ENCODE data around the gene MPRIP. TPM values are rescaled to one million over a fixed set of nuclear protein-coding genes. Genes with fewer than 3 reads are reported as not detected.

Gene MPRIP
- total RNA-seq, 1 experiment from 2014 or later = 140 TPM

DNA sequence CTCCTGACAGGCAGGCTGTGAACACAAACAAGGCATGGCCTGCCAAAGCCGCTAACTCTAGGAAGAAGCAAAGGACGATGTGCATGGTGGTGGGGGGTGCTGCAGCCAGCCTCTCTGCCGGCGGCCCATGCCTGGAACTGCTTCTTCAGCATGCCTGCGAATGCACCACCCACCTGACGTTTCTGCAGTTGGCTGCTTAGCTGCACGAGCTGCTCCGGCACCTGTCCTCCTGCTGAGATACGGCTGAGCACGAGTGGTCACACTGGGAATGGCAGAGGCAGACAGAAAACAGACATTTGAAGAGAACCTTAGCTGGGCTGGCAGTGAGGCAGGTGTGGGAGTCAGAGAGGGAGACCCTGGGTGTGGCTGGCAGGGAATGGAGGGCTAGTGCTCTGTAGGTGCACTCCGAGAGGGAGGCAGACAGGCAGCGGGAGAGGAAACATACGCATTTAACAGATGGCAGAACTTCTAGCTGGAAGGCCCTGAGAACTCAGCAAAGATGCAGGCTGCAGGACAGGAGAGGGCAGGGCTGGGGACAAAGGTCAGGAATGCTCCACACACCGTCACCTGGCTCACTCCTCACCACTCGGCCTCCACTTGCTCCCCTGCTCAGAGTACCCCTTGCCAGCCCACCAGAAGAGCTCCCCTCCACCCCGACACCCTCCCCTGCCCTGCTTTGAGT lies 189.5 kb downstream of the MPRIP start:
- Mint-ChIP-seq H3K36me3 (peaks cover 43% of the 10 kb centered on the region), H3K9me3 (no peaks in the 10 kb centered on the region), H3K4me3 (no peak overlapping the region), H3K27me3 (ENCODE audit: low read depth) (no peaks in the 10 kb centered on the region), H3K4me1 (peaks cover 15% of the 10 kb centered on the region), H3K27ac (no peak overlapping the region)
- ChIA-PET POLR2A (no interaction called here), CTCF (no interaction called here)
- ATAC-seq (no peak), DNase-seq (ENCODE audit: low spot score) (no peak)
- no peak for TF ChIP-seq GRHL2 (CRISPR knock-in tag; IDR thresholded peaks at IDR 0.05; ENCODE audit: insufficient replicate concordance, severe bottlenecking)
- TF ChIP-seq EMX1 (CRISPR knock-in tag; IDR thresholded peaks at IDR 0.05) = no peak

DNA sequence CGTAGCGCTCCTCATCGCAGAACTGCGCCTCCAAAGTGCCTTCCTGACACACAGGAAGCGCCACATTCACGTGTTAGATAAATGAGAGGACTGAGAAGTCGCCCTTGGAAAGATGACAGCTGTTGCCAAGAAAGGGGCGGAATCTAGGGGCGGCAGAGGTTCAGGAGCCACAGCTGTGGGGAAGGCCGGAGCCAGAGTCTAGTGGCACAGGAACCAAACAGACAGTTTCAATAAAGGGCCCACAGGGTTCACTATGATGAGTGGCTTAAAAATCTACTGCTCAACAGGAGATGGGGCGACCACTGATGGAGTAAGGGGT lies 190.0 kb downstream of the MPRIP start:
- Mint-ChIP-seq H3K36me3 (peaks cover 40% of the 10 kb centered on the region), H3K27ac (no peak overlapping the region), H3K4me3 (no peak overlapping the region), H3K4me1 (peaks cover 15% of the 10 kb centered on the region), H3K27me3 (ENCODE audit: low read depth) (no peaks in the 10 kb centered on the region), H3K9me3 (no peaks in the 10 kb centered on the region)
- ChIA-PET POLR2A (no interaction called here), CTCF (no interaction called here)
- no peak for TF ChIP-seq ZNF671 (CRISPR knock-in tag; IDR thresholded peaks at IDR 0.05)
- no peak for TF ChIP-seq FOXK1 (CRISPR knock-in tag; IDR thresholded peaks at IDR 0.05)
- no peak for TF ChIP-seq ZNF396 (CRISPR knock-in tag; IDR thresholded peaks at IDR 0.05; ENCODE audit: borderline replicate concordance)
- TF ChIP-seq, protein P1, sequence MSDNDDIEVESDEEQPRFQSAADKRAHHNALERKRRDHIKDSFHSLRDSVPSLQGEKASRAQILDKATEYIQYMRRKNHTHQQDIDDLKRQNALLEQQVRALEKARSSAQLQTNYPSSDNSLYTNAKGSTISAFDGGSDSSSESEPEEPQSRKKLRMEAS (CRISPR knock-in tag; IDR thresholded peaks at IDR 0.05) = no peak
- no peak for TF ChIP-seq IRF2 (CRISPR knock-in tag; IDR thresholded peaks at IDR 0.05; ENCODE audit: borderline replicate concordance, low read depth)
- TF ChIP-seq, protein P2, sequence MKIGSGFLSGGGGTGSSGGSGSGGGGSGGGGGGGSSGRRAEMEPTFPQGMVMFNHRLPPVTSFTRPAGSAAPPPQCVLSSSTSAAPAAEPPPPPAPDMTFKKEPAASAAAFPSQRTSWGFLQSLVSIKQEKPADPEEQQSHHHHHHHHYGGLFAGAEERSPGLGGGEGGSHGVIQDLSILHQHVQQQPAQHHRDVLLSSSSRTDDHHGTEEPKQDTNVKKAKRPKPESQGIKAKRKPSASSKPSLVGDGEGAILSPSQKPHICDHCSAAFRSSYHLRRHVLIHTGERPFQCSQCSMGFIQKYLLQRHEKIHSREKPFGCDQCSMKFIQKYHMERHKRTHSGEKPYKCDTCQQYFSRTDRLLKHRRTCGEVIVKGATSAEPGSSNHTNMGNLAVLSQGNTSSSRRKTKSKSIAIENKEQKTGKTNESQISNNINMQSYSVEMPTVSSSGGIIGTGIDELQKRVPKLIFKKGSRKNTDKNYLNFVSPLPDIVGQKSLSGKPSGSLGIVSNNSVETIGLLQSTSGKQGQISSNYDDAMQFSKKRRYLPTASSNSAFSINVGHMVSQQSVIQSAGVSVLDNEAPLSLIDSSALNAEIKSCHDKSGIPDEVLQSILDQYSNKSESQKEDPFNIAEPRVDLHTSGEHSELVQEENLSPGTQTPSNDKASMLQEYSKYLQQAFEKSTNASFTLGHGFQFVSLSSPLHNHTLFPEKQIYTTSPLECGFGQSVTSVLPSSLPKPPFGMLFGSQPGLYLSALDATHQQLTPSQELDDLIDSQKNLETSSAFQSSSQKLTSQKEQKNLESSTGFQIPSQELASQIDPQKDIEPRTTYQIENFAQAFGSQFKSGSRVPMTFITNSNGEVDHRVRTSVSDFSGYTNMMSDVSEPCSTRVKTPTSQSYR (CRISPR knock-in tag; IDR thresholded peaks at IDR 0.05) = no peak
- TF ChIP-seq, protein P3, sequence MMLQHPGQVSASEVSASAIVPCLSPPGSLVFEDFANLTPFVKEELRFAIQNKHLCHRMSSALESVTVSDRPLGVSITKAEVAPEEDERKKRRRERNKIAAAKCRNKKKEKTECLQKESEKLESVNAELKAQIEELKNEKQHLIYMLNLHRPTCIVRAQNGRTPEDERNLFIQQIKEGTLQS (CRISPR knock-in tag; conservative IDR thresholded peaks at IDR 0.05) = no peak
- TF ChIP-seq HMGA2 (CRISPR knock-in tag; IDR thresholded peaks at IDR 0.05) = no peak
- no peak for TF ChIP-seq NR1H2 (CRISPR knock-in tag; IDR thresholded peaks at IDR 0.05)
- ATAC-seq (no peak), DNase-seq (ENCODE audit: low spot score) (no peak)

DNA sequence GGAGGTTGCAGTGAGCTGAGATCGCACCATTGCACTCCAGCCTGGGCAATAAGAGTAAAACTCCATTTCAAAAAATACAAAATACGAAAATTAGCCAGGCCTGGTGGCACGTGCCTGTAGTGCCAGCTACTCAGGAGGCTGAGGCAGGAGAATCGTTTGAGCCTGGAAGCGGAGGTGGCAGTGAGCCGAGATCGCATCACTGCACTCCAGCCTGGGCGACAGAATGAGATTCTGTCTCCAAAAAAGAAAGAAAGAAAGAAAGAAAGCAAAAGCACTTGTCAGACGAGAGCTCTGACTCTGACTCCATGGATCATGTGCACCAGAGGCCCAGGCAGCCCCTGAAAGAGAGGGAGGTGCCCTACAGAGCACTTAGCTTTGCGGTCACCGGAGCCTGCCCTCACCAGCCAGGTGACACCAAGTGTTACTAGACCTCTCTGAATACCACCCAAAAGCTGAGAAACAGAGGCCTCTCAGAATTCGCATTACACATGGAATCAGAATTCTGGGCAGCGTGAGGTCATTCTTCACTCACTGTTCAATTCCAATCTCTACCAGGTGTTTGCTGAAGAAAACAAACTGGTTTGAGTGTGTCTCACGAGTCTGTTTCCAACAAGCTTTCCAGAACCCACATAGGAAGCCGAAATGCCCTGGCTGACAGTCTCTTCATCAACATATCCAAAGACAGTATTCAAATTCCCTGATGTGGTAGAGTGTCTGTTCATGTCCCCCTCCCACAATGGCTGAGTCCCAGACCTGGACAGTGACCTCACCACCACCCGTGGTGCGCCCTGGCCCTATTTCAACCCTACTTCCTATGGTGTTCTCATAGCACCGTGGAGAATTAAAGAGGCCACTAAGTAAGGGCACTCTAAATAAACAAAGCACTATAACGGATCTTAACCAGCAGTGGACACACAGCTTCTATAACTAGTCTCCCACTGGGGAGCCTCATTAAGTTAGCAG lies 193.2 kb downstream of the MPRIP start:
- no peak for DNase-seq (ENCODE audit: low spot score)
- Mint-ChIP-seq H3K4me1 (peaks cover 21% of the 10 kb centered on the region), H3K27ac (no peak overlapping the region), H3K36me3 (peaks cover 15% of the 10 kb centered on the region), H3K9me3 (no peaks in the 10 kb centered on the region), H3K27me3 (ENCODE audit: low read depth) (no peaks in the 10 kb centered on the region), H3K4me3 (peak overlapping the region; percentile 92)
- ChIA-PET POLR2A (no interaction called here), CTCF (interaction anchor here (0.6 to 1.4 kb wide), 3 partner anchors 34 to 208 kb away, joined by 3 to 5 read pairs (median 3); no protein-coding TSS in a partner anchor)
- ATAC-seq = no peak
- no peak for TF ChIP-seq PRRX2 (CRISPR knock-in tag; IDR thresholded peaks at IDR 0.05)
- TF ChIP-seq, protein P4, sequence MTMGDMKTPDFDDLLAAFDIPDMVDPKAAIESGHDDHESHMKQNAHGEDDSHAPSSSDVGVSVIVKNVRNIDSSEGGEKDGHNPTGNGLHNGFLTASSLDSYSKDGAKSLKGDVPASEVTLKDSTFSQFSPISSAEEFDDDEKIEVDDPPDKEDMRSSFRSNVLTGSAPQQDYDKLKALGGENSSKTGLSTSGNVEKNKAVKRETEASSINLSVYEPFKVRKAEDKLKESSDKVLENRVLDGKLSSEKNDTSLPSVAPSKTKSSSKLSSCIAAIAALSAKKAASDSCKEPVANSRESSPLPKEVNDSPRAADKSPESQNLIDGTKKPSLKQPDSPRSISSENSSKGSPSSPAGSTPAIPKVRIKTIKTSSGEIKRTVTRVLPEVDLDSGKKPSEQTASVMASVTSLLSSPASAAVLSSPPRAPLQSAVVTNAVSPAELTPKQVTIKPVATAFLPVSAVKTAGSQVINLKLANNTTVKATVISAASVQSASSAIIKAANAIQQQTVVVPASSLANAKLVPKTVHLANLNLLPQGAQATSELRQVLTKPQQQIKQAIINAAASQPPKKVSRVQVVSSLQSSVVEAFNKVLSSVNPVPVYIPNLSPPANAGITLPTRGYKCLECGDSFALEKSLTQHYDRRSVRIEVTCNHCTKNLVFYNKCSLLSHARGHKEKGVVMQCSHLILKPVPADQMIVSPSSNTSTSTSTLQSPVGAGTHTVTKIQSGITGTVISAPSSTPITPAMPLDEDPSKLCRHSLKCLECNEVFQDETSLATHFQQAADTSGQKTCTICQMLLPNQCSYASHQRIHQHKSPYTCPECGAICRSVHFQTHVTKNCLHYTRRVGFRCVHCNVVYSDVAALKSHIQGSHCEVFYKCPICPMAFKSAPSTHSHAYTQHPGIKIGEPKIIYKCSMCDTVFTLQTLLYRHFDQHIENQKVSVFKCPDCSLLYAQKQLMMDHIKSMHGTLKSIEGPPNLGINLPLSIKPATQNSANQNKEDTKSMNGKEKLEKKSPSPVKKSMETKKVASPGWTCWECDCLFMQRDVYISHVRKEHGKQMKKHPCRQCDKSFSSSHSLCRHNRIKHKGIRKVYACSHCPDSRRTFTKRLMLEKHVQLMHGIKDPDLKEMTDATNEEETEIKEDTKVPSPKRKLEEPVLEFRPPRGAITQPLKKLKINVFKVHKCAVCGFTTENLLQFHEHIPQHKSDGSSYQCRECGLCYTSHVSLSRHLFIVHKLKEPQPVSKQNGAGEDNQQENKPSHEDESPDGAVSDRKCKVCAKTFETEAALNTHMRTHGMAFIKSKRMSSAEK (CRISPR knock-in tag; IDR thresholded peaks at IDR 0.05; ENCODE audit: borderline replicate concordance) = no peak
- no peak for TF ChIP-seq ZNF416 (CRISPR knock-in tag; IDR thresholded peaks at IDR 0.05)
- no peak for TF ChIP-seq FOXK1 (CRISPR knock-in tag; IDR thresholded peaks at IDR 0.05)
- TF ChIP-seq, protein P5, sequence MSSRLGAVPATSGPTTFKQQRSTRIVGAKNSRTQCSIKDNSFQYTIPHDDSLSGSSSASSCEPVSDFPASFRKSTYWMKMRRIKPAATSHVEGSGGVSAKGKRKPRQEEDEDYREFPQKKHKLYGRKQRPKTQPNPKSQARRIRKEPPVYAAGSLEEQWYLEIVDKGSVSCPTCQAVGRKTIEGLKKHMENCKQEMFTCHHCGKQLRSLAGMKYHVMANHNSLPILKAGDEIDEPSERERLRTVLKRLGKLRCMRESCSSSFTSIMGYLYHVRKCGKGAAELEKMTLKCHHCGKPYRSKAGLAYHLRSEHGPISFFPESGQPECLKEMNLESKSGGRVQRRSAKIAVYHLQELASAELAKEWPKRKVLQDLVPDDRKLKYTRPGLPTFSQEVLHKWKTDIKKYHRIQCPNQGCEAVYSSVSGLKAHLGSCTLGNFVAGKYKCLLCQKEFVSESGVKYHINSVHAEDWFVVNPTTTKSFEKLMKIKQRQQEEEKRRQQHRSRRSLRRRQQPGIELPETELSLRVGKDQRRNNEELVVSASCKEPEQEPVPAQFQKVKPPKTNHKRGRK (CRISPR knock-in tag; IDR thresholded peaks at IDR 0.05; ENCODE audit: borderline replicate concordance) = no peak
- TF ChIP-seq, protein P2 (CRISPR knock-in tag; IDR thresholded peaks at IDR 0.05) = no peak
